Kidney epithelial cell (primary cell): ENCODE measurements around the gene CAPN13. TPM values are rescaled to one million over a fixed set of nuclear protein-coding genes. Genes with fewer than 3 reads are reported as not detected.

ENCODE experiments used
- DNase-seq: peaks from one replicate; pipeline ENCODE4 v3.0.0-alpha.2; 2010; ENCODE audit warnings: low read depth
- H3K27me3 ChIP-seq: 2 replicates; pipeline ENCODE4 v1.6.0; 2011; ENCODE audit warnings: low read length; ENCODE audit not compliant: control insufficient read depth, insufficient read depth
- H3K36me3 ChIP-seq: 2 replicates; pipeline ENCODE4 v1.5.1; 2011; ENCODE audit warnings: low read length; ENCODE audit not compliant: control insufficient read depth, insufficient read depth
- H3K4me3 ChIP-seq: 2 replicates; pipeline ENCODE4 v1.5.1; 2011; ENCODE audit warnings: low read depth, mild to moderate bottlenecking, control low read depth, low read length
- CTCF ChIP-seq: IDR thresholded peaks from 2 replicates; pipeline ENCODE4 v1.5.1; 2011; ENCODE audit warnings: mild to moderate bottlenecking, moderate library complexity, low read length, control low read depth, inconsistent platforms; ENCODE audit not compliant: insufficient read depth, poor library complexity, severe bottlenecking
- total RNA-seq: library from RNA; depleted of rRNA; stranded (reverse); fragments of >200 nt; gene quantifications from 2 replicates; pipeline ENCODE4 v1.2.3, GENCODE V29; 2015

Gene CAPN13
- total RNA-seq, 1 donor from 2014 or later = not detected

GRCh38 chr2:30797381-30798015 is 9.7 kb downstream of the CAPN13 start:
- Histone ChIP-seq H3K36me3 (no peaks in the 10 kb centered on the region), H3K27me3 (no peaks in the 10 kb centered on the region), H3K4me3 (no peak overlapping the region)
- no peak for TF ChIP-seq CTCF
- no peak for DNase-seq

DNA sequence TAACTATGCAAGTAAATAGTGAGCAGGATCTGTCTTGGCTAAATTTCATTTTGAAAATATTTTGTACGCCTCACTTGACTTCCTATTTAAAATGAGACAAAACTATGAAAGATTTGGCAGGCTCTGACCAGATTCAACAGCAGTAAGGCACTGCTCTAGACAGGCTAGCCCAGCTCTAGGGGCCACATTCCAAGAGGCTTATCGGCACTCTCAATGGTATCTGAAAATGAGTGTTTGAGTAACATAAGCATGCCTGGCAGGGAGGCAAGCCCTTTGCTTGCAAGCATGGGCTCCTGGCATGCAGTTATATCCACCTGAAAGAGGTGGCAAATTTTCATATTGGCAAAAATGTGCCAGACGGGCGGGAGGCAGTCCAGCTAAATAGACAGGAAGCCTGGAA is 10.5 kb downstream of the CAPN13 start:
- Histone ChIP-seq H3K27me3 (no peaks in the 10 kb centered on the region), H3K36me3 (no peaks in the 10 kb centered on the region), H3K4me3 (no peak overlapping the region)
- DNase-seq = no peak
- TF ChIP-seq CTCF = no peak

DNA sequence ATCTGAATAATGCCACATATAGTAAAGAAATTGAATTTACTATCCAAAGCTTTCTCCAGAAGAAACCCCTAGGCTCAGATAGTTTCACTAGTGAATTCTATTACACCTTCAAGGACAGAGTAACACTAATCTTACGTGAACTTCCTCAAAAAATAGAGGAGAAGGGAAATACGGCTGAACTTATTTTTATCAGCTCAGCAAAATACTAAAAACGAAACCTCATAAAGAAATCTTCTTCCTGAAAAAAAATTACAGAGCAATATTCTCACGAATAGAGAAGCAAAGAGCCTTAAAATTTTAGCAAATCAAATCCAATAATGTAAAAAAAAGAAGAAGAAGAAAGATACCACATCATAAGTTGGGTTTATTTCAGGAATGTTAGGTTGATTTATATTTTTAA is 14.7 kb downstream of the CAPN13 start:
- no peaks in the 10 kb centered on the region for H3K36me3 ChIP-seq
- no peak for DNase-seq
- no peak for TF ChIP-seq CTCF
- no peak overlapping the region for H3K4me3 ChIP-seq
- H3K27me3 ChIP-seq = no peaks in the 10 kb centered on the region

- DNase-seq = no peak
- H3K27me3 ChIP-seq = peaks cover 2% of the 10 kb centered on the region
- TF ChIP-seq CTCF = no peak
- H3K36me3 ChIP-seq = no peaks in the 10 kb centered on the region
- H3K4me3 ChIP-seq = no peak overlapping the region
These were observed 16.4 kb downstream of the CAPN13 start for GRCh38 chr2:30790879-30791278.

- no peak for TF ChIP-seq CTCF
- Histone ChIP-seq H3K36me3 (no peaks in the 10 kb centered on the region), H3K27me3 (peaks cover 2% of the 10 kb centered on the region), H3K4me3 (no peak overlapping the region)
- no peak for DNase-seq
These were observed 17.5 kb downstream of the CAPN13 start for GRCh38 chr2:30789670-30790210.
